ENCODE data around the gene SMYD3.

SMYD3 gene

DNA sequence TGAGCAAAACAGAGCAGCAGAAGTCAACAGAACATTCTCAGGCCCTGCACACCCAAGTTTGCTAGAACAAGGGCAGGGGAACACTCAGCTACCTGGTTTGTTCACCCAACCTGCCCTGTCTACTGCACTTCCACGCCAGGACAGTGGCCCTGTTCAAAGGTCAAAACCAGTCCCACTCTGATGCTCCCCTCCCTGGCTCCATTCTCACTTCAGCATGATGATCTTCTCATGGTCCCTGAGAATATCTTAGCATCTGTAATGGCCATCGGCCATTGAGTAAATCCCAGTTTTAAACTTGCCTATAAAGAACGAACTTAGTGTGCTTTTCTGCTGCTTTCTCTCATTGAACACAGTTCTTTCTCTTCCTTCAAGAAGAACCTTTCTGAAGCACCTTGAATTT, 293.6 kb downstream of the SMYD3 start:
- Mint-ChIP-seq H3K4me3 (no peak overlapping the region), H3K27me3 (ENCODE audit: low read depth, poor library complexity) (no peaks in the 10 kb centered on the region), H3K27ac (no peak overlapping the region), H3K36me3 (ENCODE audit: low read depth) (peaks cover 5% of the 10 kb centered on the region), H3K4me1 (peaks cover 17% of the 10 kb centered on the region), H3K9me3 (peaks cover 5% of the 10 kb centered on the region)
- TF ChIP-seq CTCF (IDR thresholded peaks at IDR 0.05) = no peak
- no peak for DNase-seq

- no peak for DNase-seq
- H3K9me3 Mint-ChIP-seq = peaks cover 3% of the 10 kb centered on the region
- no peaks in the 10 kb centered on the region for H3K27me3 Mint-ChIP-seq (ENCODE audit: low read depth, poor library complexity)
- peaks cover 14% of the 10 kb centered on the region for H3K4me1 Mint-ChIP-seq
- H3K36me3 Mint-ChIP-seq (ENCODE audit: low read depth) = peaks cover 2% of the 10 kb centered on the region
- no peak overlapping the region for H3K27ac Mint-ChIP-seq
- H3K4me3 Mint-ChIP-seq = no peak overlapping the region
- TF ChIP-seq CTCF (IDR thresholded peaks at IDR 0.05) = no peak
Observed at GRCh38 chr1:246213036-246213435, 294.0 kb downstream of the SMYD3 start.

DNA sequence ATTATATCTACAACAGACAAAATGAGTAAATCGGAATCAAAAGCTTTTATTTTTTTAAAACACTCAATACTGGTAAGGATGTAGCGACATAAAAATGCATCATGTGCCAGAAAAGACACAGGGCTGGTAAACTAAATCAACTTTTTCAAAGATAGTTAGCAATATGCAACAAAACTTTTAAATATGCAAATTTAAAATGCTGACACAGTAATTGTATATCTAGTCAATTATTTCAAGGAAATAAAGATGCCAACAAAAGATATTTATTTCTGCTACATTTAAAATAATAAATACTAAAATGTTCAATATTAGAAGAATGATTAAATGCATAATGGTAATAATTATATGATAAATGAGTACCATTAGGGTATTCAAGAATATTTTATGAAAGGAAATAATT, 295.1 kb downstream of the SMYD3 start:
- TF ChIP-seq CTCF (IDR thresholded peaks at IDR 0.05) = no peak
- no peak for DNase-seq
- H3K36me3 Mint-ChIP-seq (ENCODE audit: low read depth) = no peaks in the 10 kb centered on the region
- H3K4me3 Mint-ChIP-seq = no peak overlapping the region
- no peaks in the 10 kb centered on the region for H3K9me3 Mint-ChIP-seq
- H3K27me3 Mint-ChIP-seq (ENCODE audit: low read depth, poor library complexity) = no peaks in the 10 kb centered on the region
- H3K4me1 Mint-ChIP-seq = peaks cover 6% of the 10 kb centered on the region
- no peak overlapping the region for H3K27ac Mint-ChIP-seq

DNA sequence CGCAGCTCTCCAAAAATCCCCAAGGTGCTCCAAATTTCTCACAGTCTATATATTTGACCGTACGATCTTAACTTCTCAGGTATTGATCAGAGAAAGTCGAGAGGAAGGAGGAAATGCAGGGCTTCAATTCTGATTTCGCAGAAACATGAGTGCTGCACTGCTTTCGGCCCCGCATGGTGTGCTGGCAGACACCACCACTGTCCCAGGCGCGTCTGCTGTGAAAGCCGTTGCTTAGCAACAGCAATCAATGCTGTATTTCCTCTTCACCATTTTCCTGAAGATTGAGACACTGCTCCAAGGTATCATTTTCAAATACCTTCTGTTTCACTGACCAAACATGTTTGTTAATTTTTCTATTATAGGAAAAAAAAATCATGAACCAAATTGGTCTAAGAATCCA, 296.3 kb downstream of the SMYD3 start:
- no peak overlapping the region for H3K27ac Mint-ChIP-seq
- no peak for TF ChIP-seq CTCF (IDR thresholded peaks at IDR 0.05)

DNA sequence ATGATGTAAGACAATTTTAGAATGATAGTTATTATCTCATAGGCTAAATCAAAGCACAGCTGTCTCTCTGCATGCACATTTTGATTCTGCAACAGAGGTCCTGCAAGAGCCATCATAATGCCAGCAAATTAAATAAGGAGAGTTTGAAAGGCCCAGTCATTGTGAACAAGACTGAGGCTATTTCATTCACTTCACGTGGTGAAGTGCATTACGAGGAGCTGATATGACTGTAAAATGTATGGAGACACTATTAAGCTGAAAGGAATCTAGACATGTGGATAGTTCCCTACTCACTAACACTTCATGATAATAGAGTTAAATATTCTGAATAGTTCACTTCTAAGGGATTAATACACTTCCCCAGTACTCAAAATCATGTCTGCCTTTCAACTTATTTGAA, 299.0 kb downstream of the SMYD3 start:
- TF ChIP-seq CTCF (IDR thresholded peaks at IDR 0.05) = no peak
- no peak overlapping the region for H3K4me3 Mint-ChIP-seq
- DNase-seq = no peak
- peaks cover 4% of the 10 kb centered on the region for H3K27me3 Mint-ChIP-seq (ENCODE audit: low read depth, poor library complexity)
- no peaks in the 10 kb centered on the region for H3K9me3 Mint-ChIP-seq
- no peaks in the 10 kb centered on the region for H3K4me1 Mint-ChIP-seq
- H3K36me3 Mint-ChIP-seq (ENCODE audit: low read depth) = no peaks in the 10 kb centered on the region
- H3K27ac Mint-ChIP-seq = no peak overlapping the region

More for the DNA sequence above, 296.3 kb downstream of the SMYD3 start:
- no peak for DNase-seq
- Mint-ChIP-seq H3K36me3 (ENCODE audit: low read depth) (no peaks in the 10 kb centered on the region), H3K9me3 (no peaks in the 10 kb centered on the region), H3K27me3 (ENCODE audit: low read depth, poor library complexity) (no peaks in the 10 kb centered on the region), H3K4me3 (no peak overlapping the region), H3K4me1 (peaks cover 6% of the 10 kb centered on the region)

- DNase-seq = no peak
- no peak for TF ChIP-seq CTCF (IDR thresholded peaks at IDR 0.05)
- Mint-ChIP-seq H3K36me3 (ENCODE audit: low read depth) (no peaks in the 10 kb centered on the region), H3K27me3 (ENCODE audit: low read depth, poor library complexity) (peaks cover 4% of the 10 kb centered on the region), H3K9me3 (no peaks in the 10 kb centered on the region), H3K4me1 (peaks cover 7% of the 10 kb centered on the region), H3K27ac (no peak overlapping the region), H3K4me3 (no peak overlapping the region)
Observed at GRCh38 chr1:246203180-246203579, 303.9 kb downstream of the SMYD3 start.

Measured in nephron progenitor cell (in vitro differentiated cells).